Central memory CD4-positive, alpha-beta T cell (primary cell): ENCODE data around the gene NAP1L3.

Experiments used
- DNase-seq: peaks from one replicate; pipeline ENCODE4 v3.0.0; 2022
- total RNA-seq, 3 experiments: gene quantifications; one replicate each; lab custom pipeline; 2026; lab: John Stamatoyannopoulos, UW

The NAP1L3 gene
- total RNA-seq, result 8.0 to 22.9 (median 12.9) reads per million in 3 experiments

GRCh38 chrX:93673056-93673868 lies at the start of gene NAP1L3:
TSS of gene NAP1L3 (minus strand) at chrX:93673578. CDS start at chrX:93673304, 274 bp downstream.
- DNase-seq, result peak; percentile 66

GRCh38 chrX:93711076-93711475 lies 37.7 kb upstream of the NAP1L3 start:
- DNase-seq, result no peak

- no peak for DNase-seq
These were observed 30.3 kb upstream of the NAP1L3 start for GRCh38 chrX:93703701-93704100.

GRCh38 chrX:93695981-93696380 lies 22.6 kb upstream of the NAP1L3 start:
- DNase-seq, result no peak

GRCh38 chrX:93673869-93674271 lies 492 bp upstream of the NAP1L3 start, which contains the start of gene FAM133A:
TSS of gene FAM133A (plus strand) at chrX:93674206. CDS start at chrX:93709420, 35,214 bp downstream.
- DNase-seq, result no peak

GRCh38 chrX:93660575-93660974 lies 12.8 kb downstream of the NAP1L3 start:
- DNase-seq, result no peak

- DNase-seq, result no peak
These were observed 24.0 kb downstream of the NAP1L3 start for GRCh38 chrX:93649381-93649780.

- DNase-seq, result no peak
These were observed 35.8 kb downstream of the NAP1L3 start for GRCh38 chrX:93637591-93637990.
